ENCODE measurements around the gene KNL1. TPM values are rescaled to one million over a fixed set of nuclear protein-coding genes. Genes with fewer than 3 reads are reported as not detected.

The KNL1 gene
- total RNA-seq, 3 donors from 2014 or later = 0.66 to 1.8 (median 1.3) TPM

GRCh38 chr15:40595773-40596172, 1.7 kb downstream of the KNL1 start:
- intact Hi-C loops (cut with DNase I; ENCODE audit: low total_unique reads) = no loop called here
- DNase-seq (ENCODE audit: low spot score in 2 of 2) = no peak
- TF ChIP-seq POLR2AphosphoS5 (IDR thresholded peaks at IDR 0.05) = no peak
- TF ChIP-seq POLR2A (IDR thresholded peaks at IDR 0.05) = no peak
- no peak for TF ChIP-seq CTCF (IDR thresholded peaks at IDR 0.05)
- Histone ChIP-seq H3K36me3 (no peaks in the 10 kb centered on the region), H3K4me3 (no peak overlapping the region), H3K9me3 (no peaks in the 10 kb centered on the region), H3K27ac (no peak overlapping the region), H3K4me1 (peaks cover 0 to 6% of the 10 kb centered on the region in 2 donors), H3K27me3 (no peaks in the 10 kb centered on the region)

GRCh38 chr15:40597024-40597423, 3.0 kb downstream of the KNL1 start:
- no peaks in the 10 kb centered on the region for H3K36me3 ChIP-seq
- DNase-seq (ENCODE audit: low spot score in 2 of 2) = no peak
- no peaks in the 10 kb centered on the region for H3K9me3 ChIP-seq
- H3K27ac ChIP-seq = no peak overlapping the region
- H3K4me1 ChIP-seq = peaks cover 0 to 6% of the 10 kb centered on the region in 2 donors
- TF ChIP-seq POLR2A (IDR thresholded peaks at IDR 0.05) (no peak), POLR2AphosphoS5 (IDR thresholded peaks at IDR 0.05) (no peak), CTCF (IDR thresholded peaks at IDR 0.05) (no peak)
- no peaks in the 10 kb centered on the region for H3K27me3 ChIP-seq
- intact Hi-C loops (cut with DNase I; ENCODE audit: low total_unique reads) = no loop called here
- no peak overlapping the region for H3K4me3 ChIP-seq

GRCh38 chr15:40598126-40598525, 4.1 kb downstream of the KNL1 start:
- TF ChIP-seq POLR2A (IDR thresholded peaks at IDR 0.05) (no peak), POLR2AphosphoS5 (IDR thresholded peaks at IDR 0.05) (no peak), CTCF (IDR thresholded peaks at IDR 0.05) (no peak)
- intact Hi-C loops (cut with DNase I; ENCODE audit: low total_unique reads) = no loop called here
- Histone ChIP-seq H3K9me3 (no peaks in the 10 kb centered on the region), H3K4me1 (peaks cover 0 to 6% of the 10 kb centered on the region in 2 donors), H3K36me3 (no peaks in the 10 kb centered on the region), H3K4me3 (no peak overlapping the region), H3K27me3 (no peaks in the 10 kb centered on the region), H3K27ac (no peak overlapping the region)
- DNase-seq (ENCODE audit: low spot score in 2 of 2) = no peak

- no peaks in the 10 kb centered on the region for H3K9me3 ChIP-seq
- no peak overlapping the region for H3K4me3 ChIP-seq
- no peaks in the 10 kb centered on the region for H3K27me3 ChIP-seq
- no peak for TF ChIP-seq POLR2AphosphoS5 (IDR thresholded peaks at IDR 0.05)
- no peak for TF ChIP-seq CTCF (IDR thresholded peaks at IDR 0.05)
- TF ChIP-seq POLR2A (IDR thresholded peaks at IDR 0.05) = no peak
- intact Hi-C loops (cut with DNase I; ENCODE audit: low total_unique reads) = no loop called here
- H3K27ac ChIP-seq = no peak overlapping the region
- H3K4me1 ChIP-seq = peaks cover 0 to 6% of the 10 kb centered on the region in 2 donors
- H3K36me3 ChIP-seq = no peaks in the 10 kb centered on the region
- DNase-seq (ENCODE audit: low spot score in 2 of 2) = no peak
Observed at GRCh38 chr15:40598672-40599071, 4.6 kb downstream of the KNL1 start.

GRCh38 chr15:40600956-40601355, 6.9 kb downstream of the KNL1 start:
- Histone ChIP-seq H3K4me1 (no peaks in the 10 kb centered on the region), H3K36me3 (no peaks in the 10 kb centered on the region), H3K27me3 (no peaks in the 10 kb centered on the region), H3K27ac (no peak overlapping the region), H3K4me3 (no peak overlapping the region), H3K9me3 (no peaks in the 10 kb centered on the region)
- intact Hi-C loops (cut with DNase I; ENCODE audit: low total_unique reads) = no loop called here
- DNase-seq (ENCODE audit: low spot score in 2 of 2) = no peak
- no peak for TF ChIP-seq CTCF (IDR thresholded peaks at IDR 0.05)
- TF ChIP-seq POLR2A (IDR thresholded peaks at IDR 0.05) = no peak
- TF ChIP-seq POLR2AphosphoS5 (IDR thresholded peaks at IDR 0.05) = no peak

All from breast epithelium (tissue), 4 donors.